ENCODE measurements around the gene ATP2B2.

The ATP2B2 gene

DNA sequence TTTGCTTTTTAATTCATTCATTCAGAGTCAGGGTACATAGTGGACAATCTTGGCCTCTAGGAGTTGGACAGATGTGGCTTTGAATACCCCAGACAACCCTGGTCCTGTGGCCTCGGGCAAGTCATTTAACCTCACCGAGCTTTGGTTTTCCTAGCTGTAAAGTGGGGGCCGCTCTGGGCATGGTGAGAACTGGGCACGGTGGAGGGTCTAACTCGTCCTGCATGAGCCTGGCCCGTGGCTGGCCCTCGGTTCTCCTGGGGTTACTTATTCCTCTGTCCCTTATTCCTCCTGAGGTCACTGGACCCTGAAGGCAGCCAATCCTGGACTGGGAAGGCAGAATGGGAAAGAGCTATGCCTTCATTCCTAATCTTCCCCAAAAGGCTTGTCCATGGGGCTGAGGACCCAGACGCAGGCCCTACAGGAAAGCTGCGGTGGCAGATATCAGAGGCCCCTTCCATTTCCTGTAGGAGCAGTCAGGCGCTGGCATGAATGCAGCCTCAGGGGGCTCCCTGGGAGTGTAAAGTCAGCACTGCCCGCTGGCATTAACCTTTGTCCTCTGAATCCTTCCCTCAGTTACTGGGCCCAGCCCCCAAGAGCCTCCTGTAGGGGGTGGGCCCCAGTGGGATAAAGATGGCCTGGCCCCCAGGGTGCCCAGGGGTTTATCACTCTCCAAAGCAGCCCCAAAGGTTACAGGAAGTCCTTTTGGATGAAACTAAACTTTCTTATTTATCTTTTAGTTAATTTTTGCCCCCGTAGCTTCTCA, 166.6 kb downstream of the ATP2B2 start:
- DNase-seq: no peak

DNA sequence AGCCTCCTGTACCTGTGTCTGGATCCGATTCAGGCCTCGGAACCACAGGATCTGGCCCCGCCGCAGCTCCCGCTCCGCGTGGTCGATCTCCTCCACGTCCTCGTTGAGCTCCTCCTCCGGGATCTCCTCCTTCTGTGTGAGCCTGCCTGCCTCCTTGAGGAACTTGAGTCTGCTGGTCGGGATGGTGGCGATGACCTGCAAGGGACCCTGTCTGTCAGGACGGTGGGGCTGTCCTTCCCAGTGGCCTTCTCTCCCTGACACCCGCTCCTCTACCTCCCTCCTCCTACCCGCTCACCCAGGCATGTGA, 167.3 kb downstream of the ATP2B2 start:
- DNase-seq: no peak

DNA sequence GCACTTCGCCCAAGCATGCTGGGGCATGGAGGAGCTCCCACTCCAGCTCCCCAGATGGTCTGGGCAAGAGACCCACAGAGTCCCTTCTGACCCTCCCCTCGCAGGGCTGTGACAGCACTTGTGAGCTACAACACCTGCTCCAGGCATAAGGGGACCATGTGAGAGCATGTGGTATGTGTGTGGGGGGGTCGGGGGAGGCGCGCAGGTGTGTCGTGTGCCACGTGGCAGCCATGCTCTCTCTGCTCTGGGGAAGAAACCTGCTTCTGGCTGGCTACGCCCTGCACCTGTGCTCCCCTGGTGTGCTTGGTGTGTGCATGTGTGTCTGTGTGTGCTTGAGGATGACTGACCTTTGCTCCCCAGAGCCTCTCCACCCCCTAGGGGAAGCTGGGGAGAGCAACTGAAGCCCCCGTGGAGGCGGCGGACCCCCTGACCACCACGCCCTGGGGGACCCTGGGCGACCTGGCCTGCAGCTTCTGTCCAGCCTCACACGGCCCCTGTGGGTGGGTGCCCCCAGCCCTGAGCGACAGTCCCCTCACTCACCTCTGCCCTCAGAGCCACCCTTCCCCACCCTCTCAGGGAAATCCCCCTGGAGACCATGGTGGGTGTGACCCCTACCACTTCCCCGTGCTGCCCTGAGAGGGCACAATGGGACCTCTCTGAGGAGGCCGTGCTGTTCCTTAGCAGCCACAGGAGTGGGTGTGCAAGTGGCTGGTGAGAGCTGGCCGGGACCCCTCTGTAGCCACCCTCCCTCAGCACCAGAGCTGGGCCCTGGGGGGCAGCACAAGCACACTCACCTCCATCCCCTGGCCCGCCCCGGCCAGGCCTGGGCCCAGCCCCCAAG, 167.8 kb downstream of the ATP2B2 start:
- no peak for DNase-seq

DNA sequence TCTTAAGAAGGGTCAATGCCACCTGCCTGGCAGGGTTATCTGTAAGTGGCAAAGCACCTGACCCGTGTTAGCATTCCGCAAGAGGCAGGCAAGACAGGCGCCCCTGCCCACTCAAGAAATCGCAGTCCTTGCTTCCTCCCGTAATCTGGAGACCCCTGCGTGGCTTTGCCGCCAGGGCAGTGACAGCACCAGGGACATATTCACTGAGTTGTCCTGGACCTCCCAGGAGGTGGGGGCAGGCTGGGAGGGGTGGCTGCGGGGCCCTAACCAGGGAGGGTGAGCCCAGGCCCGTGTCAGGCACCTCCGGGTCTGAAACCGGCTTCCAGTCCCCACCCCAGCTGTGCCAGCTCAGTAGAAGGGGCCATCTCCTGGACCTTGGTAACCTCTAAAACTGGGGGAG, 168.6 kb downstream of the ATP2B2 start:
- no peak for DNase-seq

DNA sequence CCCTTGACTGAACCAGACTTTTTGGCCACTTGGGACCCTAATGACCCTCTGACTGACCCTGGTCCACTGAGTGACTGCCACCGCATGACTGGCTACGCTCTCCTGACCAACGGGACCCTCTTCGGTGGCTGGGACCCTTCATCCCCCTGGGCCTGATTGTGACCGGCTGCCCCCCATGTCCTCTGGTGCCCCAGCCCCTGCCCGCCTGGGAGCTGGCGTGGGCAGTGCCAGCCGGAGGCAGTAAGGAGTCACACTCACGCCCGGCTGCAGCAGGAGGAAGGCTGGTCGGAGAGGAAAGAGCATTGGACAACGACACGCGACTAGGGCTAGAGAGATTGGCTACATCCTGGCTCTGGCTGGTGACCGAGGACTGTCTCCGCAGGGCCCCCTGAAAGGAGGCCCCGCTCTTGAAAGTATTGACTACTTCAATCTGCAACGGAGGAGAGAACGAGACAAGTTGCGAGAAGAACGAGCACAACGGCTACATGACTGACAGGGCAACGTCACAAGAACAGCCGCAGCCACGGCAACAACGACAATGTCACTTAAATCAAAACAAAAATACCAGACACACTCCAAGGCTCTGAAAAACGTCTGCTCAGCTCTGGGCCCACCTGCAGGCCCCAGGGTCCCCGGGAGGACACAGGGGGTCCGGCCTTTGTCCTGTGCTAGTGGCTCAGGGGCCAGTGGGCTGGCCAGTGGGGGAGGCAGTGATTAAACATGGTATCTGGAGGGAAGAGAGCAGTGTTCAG, 169.3 kb downstream of the ATP2B2 start:
- DNase-seq: no peak

DNA sequence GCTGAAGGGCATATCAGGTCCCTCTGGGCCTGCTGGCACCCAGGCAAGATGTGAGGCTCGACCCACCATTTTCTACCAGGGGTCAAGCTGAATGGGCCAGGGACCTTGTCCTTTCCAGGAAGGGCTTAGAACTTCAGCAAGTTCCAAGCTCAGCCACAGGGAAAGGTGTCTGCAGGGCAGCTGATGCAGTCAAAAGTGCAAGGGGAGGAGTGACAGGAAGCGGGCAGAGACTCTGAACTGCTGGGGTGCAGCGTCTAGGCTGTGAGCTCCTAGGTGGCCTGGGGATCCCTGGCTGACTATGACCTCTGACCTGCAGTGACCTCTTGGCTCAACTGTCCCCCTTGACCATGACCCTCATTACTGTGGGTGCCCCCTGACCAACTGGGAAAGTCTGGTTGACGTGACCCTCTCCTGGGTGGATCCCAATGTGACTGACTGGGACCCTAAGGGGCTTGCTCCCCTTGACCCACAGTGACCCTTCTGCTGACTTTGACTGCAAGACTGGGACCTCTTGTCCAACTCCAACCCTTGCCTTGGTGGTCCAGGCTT, 170.1 kb downstream of the ATP2B2 start:
- no peak for DNase-seq

DNA sequence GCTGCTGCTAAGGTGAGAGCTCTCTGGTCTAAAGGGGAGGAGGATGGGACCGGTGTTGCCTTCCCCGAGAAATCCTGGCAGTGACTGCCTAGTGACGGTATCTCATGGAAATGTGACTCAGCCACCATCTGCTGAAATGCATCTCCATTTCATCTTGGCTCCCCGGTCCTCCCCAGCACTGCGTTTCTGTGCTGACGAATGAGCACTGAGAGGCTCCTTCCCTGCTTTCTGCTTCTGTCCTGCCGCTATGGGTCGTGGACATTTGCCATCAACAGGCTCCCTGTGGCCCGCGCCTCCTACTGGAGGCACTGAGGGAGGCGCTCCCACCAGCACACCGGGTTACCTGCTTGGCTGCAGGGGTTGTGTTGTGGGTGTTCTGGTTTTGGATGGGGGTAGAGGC, 170.9 kb downstream of the ATP2B2 start:
- no peak for DNase-seq

DNA sequence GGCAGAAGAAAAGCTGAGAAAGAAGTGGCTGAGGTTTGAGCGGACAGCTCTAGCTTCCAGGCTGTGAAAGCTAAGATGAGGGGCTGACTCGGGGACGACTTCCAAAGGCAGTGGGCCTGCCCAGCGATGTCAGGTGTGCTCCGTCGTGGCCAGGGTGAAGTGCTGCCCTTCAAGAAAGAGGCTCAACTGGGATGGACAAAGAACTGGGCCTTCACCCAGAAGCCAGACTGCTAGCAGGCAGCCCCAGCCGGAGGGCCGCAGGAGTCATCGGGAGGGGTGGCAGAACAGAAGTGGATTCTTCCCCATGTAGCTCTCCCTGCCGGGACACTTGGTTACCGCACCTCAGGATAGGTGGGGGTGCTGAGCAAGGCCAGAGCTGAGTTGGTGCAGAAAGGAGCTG, 171.3 kb downstream of the ATP2B2 start:
- no peak for DNase-seq

DNA sequence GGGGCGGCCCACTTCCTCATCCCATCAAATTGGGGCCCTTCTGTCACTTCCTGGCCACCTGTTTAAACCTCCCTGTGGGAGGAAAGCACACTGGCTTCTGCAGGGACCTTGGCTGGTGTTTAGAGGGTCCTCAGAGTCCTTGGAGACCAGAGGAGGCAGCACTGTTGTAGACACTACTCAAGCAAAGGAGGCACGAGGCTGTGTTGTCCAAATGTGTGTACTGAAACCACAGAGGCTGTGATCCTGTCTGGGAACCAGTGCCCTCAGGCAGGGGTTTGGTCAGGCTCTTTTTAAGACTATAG, 172.1 kb downstream of the ATP2B2 start:
- no peak for DNase-seq

DNA sequence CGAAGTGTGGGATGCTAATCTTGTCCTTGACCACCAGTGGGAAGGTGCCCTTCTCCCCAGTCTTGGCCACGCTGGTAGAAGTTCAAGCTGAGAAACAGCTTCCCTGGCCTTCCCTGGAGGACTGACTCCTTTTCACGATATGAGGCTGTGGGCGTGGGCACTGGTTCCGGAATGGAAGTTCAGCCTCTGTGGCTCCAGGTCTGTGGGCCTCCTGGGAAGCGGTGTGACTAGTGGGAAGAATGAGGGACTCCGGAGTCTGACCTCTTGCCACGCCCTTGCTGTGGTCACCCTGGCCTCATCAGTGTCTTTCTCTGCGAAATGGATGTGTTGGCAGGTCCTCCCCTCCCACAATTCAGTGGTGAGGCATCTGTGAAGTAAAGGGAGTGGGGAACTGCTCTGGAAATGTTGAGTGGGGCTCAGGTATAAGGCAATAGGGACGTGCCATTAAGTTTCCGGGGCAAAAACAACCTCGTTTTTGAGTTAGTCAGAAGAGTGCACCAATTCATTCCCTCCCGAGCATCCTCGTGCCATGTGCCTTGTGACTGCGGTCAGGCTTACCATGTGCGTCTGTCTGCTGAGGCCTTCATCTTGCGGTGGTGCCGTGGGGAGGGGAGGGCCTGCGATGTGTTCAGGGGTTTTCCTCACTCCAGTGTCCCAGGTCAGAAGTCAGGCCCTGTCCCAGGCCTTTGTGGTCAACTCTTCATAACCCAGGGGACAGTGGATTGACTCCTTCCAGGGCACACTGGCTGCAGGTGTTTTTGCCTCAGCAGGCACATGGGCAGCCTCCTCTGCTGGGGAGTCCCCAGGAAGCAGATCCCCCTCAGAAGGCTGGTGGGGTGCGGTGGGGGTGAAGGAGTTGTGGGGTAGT, 172.7 kb downstream of the ATP2B2 start:
- no peak for DNase-seq

DNA sequence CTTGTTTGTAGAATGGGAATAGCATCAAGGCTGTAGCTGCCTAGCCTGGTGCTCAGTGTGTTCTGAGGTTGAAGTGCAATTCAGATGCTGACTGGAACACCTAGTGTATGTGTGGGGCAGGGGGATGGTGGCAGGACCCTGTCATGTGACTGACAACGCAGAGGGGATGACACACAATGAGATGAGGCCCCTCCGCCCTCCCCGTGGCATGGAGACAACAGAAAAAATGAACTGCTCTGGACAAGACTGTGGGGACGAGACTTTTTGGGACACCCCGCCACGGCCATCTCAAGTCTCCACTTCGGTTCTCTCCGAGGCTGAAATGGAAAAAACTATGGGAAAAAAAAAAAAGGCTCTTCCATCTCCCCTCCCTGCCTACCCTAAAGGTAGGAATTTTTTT, 174.1 kb downstream of the ATP2B2 start:
- DNase-seq: no peak

DNA sequence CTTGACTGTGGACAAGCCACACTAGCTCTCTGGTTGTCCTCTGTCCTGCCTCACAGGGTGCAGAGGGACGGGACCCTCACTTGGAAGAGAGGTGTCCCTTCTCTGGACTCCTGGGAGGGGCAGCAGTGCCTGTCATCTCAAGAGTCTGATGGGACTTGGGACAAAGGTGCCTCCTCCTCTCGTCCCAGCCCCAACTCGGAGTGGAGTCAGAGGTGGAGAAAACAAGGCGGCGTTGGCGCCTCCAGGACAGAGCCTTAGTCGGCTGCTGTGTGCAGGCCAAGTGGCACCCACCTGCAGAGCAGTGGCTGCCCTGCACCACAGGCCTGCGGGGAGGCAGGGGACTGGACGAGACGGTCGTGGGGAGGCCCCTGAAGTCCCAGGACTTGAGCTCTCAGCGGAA, 175.1 kb downstream of the ATP2B2 start:
- DNase-seq: no peak

DNA sequence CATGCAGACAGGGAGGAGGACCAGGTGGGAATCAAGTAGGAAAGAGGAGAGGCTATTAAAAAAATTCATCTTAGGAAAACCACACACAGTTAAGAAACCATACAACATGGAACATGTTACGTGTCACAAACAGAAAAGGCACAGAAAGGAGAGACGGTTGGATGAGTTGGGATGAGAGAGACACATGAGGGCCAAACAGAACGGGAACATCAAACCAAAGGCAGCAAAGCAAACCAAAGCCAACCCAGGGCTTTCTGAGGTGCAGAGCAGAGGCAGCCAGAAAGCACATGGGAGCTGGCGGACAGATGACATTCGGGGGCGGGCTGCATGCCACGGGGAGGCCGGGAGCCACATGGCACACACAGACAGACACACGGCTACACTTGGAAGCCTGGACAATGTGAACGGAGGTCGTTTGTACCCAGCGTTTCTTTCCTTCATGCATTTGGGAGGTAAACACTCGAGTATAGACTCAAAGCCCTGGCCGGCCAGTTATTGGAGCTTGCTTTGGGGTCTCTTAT, 175.8 kb downstream of the ATP2B2 start:
- DNase-seq: no peak

DNA sequence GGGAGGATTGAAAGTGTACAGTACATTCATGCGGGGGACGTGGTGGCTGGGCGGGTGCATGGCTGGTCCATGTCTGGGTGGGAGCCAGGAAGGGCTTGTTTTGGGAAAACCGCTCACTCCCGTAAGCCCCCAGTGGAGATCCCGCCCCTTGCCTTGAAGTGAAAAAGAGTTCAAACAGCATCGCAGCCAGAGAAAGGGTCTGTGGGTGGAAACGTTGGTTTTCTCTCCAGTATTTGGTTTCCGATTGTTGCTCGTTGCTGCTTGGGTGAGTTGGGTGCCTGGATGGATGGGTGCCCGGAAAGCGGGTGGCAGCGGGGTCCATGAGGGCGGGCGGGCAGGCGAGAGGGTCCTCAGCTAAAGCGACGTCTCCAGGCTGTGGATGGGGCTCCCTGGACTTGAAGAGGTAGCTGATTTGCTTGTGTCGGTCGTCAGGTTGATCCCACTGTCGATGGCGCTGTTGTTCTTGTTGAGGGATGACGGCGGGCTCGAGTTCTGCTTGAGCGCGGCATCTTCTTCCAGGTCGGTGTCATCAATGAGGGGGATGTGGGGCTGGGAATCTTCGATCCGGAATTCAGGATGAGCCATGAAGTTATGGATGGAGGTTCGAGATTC, 176.8 kb downstream of the ATP2B2 start:
- DNase-seq: no peak

DNA sequence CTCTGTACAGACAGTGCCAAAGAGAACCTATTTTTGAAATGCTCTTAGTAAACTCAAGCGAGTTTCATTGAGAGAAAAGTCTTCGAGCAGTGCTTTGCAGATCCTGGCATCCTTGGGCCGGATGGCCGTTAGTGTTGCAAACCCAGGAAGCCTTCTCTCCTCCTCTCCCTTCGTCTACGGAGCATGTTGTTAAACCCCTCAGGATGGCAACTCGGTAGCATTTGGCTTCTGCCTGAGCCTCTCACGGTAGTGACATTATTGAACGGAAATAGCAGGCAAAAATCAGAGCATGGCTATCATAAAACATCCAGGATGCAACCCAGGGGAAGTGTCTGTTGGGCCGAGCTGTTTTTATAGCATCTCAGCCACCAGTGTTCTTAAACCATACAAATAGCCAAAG, 177.8 kb downstream of the ATP2B2 start:
- DNase-seq: no peak

DNA sequence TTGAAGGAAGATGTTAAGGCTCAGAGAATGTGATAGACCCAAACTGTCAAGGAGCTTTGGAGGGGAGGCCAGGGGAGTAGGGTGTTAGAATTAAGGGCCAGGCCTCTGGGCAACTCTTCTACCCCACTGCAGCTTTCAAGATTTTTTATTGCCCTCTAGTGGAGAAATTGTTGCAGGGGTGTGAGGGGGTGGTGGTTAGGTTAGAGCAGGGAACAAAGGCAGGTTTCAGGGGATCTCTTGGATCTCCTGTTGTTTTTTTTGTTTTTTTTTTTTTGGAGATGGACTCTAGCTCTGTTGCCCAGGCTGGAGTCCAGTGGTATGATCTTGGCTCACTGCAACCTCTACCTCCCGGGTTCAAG, 183.1 kb downstream of the ATP2B2 start:
- DNase-seq: no peak

DNA sequence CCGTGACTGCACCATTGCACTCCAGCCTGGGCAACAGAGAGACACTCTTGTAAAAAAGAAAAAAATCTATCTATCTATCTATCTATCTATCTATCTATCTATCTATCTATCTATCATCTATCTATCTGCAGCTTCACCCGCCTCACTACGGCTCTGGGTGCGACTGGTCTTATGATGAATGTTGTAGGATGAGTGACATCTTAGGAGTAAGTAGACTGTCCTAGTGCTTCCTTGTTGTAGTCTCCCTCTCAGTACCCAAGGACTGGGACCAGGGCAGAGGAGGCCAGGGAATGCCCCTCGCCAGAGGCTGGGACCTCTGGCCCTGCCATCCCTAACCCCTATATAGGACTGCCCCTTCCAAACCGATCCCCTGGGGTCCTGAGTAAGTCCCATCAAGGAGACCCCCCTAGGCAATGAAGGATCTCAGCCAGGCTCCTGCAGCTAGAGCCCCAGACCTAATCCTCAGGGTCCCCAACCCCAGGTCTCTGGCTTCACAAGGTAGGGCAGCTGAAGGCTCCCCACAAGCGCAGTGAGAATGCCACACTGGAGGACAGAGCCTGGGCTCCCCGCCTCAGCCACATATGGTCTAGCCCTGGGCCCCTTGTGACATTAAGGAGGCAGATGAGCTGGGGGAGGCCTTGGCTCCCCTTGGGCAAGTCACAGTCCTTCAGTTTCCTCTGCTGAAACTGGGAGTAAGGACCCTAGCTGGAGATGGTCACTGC, 183.6 kb downstream of the ATP2B2 start:
- DNase-seq: no peak

DNA sequence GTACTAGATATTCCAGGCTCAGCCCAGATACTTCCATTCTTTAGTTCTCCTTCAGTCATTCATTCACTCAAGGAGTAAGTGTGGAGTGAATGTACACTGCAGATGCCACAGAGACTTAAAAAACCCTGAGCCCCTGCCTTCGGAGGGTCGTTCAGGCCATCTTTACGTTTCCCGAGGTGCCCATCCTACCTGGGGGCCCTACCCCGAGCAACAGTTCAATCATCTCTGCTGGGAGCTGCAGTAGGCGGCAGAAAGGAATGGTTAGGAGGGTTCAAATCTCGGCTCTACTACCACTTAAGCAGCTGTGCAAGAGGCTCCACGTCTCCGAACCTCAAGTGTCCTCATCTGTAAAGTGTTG, 185.1 kb downstream of the ATP2B2 start:
- no peak for DNase-seq

DNA sequence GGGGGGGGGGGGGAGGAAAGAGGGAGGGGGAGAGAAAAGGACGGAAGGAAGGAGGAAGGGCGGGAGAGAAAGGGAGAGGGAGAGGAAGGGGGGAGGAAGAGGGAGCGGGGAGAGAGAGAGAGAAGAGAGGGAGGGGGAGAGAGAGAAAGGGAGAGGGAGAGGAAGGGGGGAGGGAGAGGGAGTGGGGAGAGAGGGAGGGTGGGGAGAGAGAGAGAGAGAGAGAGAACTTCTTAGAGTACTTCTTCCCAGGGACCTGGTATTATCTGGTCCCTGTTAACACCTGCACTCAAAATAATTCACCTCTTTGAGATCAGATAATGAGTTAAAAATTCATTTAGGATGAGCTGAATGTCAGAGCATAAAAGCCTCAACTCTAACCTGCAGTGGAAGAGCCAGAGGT, 185.6 kb downstream of the ATP2B2 start:
- no peak for DNase-seq

DNA sequence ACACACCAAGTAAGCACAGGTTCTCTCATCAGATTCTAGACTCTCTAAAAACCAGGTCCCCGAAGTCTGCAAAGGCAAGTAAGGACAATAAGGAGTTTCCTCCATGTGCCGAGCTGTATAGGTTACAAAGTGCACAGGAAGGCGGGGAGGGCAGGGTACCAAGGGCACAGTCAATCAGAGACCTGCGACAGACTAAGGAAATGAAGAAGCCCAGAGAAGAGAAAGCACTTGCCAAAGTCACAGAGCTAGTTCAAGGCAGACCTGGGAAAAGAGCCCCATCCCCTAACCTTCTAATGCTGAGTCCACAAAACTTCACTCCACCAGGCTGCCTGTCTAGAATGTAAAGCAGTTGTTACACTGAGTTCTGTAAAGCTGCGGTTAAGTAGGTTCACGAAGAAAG, 186.1 kb downstream of the ATP2B2 start:
- no peak for DNase-seq

DNA sequence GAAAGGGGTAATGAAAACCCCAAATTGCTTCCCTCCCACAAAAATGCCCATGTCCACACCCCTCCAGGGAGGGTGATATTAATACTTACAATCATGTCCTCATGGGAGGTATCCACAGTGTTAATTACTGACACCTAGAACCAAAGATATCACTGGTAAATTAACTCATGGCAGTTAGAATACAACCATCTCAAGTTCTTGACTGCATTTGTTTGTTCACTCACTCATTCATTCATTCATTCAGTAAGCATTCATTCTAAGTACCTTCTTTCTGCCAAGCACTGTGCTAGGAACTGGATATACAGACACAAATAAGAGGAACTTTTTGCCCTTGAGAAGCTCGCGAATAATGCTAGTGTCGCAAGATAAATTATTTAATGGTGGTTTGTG, 187.4 kb downstream of the ATP2B2 start:
- no peak for DNase-seq
